Mammary epithelial cell (primary cell): Measurements from ENCODE around the gene TMEM187.

ENCODE experiments used
- EZH2 ChIP-seq: IDR thresholded peaks from 2 replicates; pipeline ENCODE4 v1.6.1; 2012; ENCODE audit warnings: low read length, inconsistent platforms, borderline replicate concordance
- TF ChIP-seq, protein P1 (sequence below), 2 donors: IDR thresholded peaks in 1 of 2; conservative IDR thresholded peaks in 1 of 2; 2 replicates each; pipeline ENCODE4 v1.5.1; 2011 to 2012; ENCODE audit warnings: inconsistent platforms in 2 of 2, low read length in 2 of 2, mild to moderate bottlenecking in 2 of 2, control low read depth in 1 of 2, low read depth in 1 of 2; ENCODE audit not compliant: insufficient read depth in 1 of 2; ENCODE audit errors: extremely low read depth in 1 of 2

DNA sequence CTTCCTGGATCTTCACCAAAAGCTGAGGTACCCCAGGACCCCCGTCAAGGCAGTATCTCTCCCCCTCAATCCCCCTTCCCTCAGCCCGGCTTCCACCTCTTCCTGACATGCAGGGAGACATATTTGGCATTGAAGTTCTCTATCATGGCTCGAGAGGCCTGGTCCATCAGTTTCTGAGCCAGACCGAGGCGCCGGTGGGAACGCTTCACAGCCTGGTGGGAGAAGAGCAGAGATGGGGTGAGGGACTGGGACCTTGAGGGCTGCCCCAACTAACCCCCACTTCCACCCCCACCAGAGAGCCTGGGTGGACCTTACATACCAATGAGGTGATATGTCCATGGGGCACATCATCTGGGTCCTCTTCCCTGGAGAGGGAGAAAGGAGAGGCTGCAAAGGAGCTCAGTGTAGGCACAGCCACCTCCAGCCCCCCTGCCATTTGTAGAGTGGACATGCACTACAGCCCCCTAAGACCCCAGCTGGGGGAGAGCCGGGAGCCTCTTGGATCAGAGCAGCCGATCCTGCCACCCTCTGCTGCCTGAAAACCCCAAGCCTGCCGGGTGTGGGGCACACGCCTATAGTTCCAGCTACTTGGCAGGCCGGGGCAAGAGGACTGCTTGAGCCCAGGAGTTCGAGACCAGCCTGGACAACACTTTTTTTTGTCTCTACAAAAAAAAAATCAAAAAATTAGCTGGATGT is 40.2 kb upstream of the TMEM187 start:
- TF ChIP-seq, protein P1, sequence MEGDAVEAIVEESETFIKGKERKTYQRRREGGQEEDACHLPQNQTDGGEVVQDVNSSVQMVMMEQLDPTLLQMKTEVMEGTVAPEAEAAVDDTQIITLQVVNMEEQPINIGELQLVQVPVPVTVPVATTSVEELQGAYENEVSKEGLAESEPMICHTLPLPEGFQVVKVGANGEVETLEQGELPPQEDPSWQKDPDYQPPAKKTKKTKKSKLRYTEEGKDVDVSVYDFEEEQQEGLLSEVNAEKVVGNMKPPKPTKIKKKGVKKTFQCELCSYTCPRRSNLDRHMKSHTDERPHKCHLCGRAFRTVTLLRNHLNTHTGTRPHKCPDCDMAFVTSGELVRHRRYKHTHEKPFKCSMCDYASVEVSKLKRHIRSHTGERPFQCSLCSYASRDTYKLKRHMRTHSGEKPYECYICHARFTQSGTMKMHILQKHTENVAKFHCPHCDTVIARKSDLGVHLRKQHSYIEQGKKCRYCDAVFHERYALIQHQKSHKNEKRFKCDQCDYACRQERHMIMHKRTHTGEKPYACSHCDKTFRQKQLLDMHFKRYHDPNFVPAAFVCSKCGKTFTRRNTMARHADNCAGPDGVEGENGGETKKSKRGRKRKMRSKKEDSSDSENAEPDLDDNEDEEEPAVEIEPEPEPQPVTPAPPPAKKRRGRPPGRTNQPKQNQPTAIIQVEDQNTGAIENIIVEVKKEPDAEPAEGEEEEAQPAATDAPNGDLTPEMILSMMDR (conservative IDR thresholded peaks at IDR 0.05 in 1 of 2, IDR thresholded peaks at IDR 0.05 in 1 of 2; ENCODE audit: extremely low read depth in 1 of 2, insufficient read depth in 1 of 2, low read depth in 1 of 2, low read length in 2 of 2): no peak
- TF ChIP-seq EZH2: no peak
